ENCODE results near the gene ADAP2. TPM values are rescaled to one million over a fixed set of nuclear protein-coding genes. Genes with fewer than 3 reads are reported as not detected.

The ADAP2 gene
- total and polyA plus RNA-seq, 8 donors = 1.8 to 28.7 (median 8.0) TPM; not detected in 1

DNA sequence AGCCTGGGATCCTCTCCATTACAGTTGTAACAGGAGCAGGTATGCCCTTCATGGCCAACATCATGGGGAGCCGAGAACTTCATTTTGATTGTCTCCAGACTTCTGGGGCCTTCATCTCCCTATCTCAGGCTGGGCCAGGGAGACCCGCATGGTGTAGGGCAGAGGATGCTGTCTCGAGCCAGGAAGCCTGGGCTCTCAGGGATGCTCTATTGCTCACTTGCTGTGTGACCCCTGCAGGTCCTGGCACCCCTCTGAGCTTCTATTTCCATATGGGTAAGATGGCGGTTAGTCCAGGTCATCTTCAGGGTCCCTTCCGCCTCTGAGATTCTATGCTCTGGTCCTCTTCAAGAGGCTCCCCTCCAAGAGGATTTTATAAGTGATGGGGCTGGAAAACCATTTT lies 28.4 kb downstream of the ADAP2 start:
- H3K4me3 ChIP-seq = no peak overlapping the region
- no peak for DNase-seq
- H3K27ac ChIP-seq = peak overlapping the region in 2 of 5 donors; percentile 46 to 54
- 89 to 98% (median 91%) methylated on average over 4 to 5 of the region's 5 CpGs for WGBS, 5 donors
- H3K4me1 ChIP-seq = peaks cover 0 to 31% (median 5%) of the 10 kb centered on the region in 4 donors
- no peaks in the 10 kb centered on the region for H3K9me3 ChIP-seq
- peaks cover 0 to 2% (median 0%) of the 10 kb centered on the region in 4 donors for H3K36me3 ChIP-seq
- no peak for TF ChIP-seq EP300 (IDR thresholded peaks at IDR 0.05)
- TF ChIP-seq, protein P1, sequence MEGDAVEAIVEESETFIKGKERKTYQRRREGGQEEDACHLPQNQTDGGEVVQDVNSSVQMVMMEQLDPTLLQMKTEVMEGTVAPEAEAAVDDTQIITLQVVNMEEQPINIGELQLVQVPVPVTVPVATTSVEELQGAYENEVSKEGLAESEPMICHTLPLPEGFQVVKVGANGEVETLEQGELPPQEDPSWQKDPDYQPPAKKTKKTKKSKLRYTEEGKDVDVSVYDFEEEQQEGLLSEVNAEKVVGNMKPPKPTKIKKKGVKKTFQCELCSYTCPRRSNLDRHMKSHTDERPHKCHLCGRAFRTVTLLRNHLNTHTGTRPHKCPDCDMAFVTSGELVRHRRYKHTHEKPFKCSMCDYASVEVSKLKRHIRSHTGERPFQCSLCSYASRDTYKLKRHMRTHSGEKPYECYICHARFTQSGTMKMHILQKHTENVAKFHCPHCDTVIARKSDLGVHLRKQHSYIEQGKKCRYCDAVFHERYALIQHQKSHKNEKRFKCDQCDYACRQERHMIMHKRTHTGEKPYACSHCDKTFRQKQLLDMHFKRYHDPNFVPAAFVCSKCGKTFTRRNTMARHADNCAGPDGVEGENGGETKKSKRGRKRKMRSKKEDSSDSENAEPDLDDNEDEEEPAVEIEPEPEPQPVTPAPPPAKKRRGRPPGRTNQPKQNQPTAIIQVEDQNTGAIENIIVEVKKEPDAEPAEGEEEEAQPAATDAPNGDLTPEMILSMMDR (IDR thresholded peaks at IDR 0.05) = no peak
- no peak for TF ChIP-seq POLR2A (IDR thresholded peaks at IDR 0.05)
- no peak for TF ChIP-seq POLR2AphosphoS5 (IDR thresholded peaks at IDR 0.05)
- H3K27me3 ChIP-seq = no peaks in the 10 kb centered on the region
- intact Hi-C loops (cut with DNase I; ENCODE audit: low total_unique reads) = no loop called here

DNA sequence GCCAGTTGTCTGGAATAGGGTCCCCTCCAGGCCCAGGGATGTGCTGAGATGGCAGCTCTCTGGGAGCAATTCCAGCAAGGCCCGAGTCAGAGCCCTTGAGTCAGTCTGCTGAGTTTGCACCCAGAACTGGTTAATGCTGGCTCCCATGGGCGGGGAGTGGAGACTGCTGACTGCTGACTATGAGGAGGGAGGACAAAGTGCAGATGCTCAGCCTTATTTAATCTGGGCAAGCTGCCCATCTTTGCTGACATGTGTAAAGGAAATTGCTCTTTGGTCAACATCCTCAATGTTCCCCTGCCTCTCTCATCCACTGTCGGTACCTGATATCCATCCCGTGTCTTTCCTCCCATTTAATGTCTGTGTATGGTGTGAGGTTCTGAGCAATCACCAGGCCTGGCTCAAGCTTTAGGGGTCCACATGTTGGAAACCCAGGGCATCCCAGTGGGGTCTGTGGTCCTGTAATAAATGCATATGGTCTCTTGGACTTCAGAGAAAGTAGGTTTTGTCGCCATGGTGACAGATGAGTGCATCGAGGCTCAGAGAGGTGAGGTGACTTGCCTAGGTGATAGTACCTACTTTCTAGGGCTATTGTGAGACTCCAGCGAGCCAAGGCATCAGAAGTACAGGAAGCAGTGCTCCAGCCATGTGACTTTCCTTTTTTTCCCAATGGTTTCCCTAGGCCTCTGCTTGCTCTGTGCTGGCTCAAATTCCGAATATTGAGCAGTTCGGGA lies 29.1 kb downstream of the ADAP2 start:
- intact Hi-C loops (cut with DNase I; ENCODE audit: low total_unique reads) = no loop called here
- Histone ChIP-seq H3K27ac (peak overlapping the region in 2 of 5 donors; percentile 46 to 54), H3K4me1 (peaks cover 0 to 31% (median 5%) of the 10 kb centered on the region in 4 donors), H3K36me3 (no peaks in the 10 kb centered on the region), H3K27me3 (no peaks in the 10 kb centered on the region), H3K4me3 (no peak overlapping the region), H3K9me3 (no peaks in the 10 kb centered on the region)
- no peak for TF ChIP-seq EP300 (IDR thresholded peaks at IDR 0.05)
- no peak for TF ChIP-seq POLR2A (IDR thresholded peaks at IDR 0.05)
- TF ChIP-seq, protein P1 (IDR thresholded peaks at IDR 0.05) = no peak
- TF ChIP-seq POLR2AphosphoS5 (IDR thresholded peaks at IDR 0.05) = peak in 1 of 3 donors; percentile 54
- 58 to 74% (median 63%) methylated on average over 9 of the region's 9 CpGs for WGBS, 5 donors
- peak; percentile 60 to 93 for DNase-seq

DNA sequence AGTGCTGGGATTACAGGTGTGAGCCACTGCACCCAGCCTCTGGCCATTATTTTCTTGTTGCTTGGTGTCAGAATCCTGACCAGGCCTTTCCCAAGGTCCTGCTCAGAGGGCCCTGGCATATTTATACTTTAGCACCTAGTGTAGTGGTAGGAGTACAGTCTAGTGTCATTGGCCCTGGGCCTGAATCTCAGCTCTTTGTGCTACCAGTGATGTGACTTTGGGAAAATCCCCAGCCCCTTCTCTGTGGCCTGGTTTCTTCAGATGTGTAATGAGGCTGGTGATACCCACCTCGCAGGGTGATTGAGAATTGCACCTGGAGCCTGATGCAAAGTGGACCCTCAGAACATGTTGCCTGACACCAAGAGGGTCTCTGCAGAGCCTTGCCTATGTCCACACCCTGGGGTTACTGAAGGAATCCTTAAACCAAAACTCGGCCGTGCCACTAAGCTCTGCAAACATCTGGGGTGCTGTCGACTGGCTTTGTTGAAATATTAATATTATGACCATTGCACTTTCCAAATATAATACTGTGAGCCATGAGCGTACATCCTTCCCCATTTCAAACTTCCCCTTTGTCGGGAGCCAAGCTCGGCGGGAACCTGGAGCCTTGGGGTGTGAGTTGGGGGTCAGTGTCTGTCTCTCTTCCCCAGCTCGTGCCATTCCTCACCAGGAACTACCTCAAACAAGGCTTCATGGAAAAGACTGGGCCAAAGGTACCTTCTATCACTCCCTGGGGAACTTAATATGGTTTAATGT lies 31.1 kb downstream of the ADAP2 start:
- H3K4me1 ChIP-seq = peaks cover 0 to 42% (median 5%) of the 10 kb centered on the region in 4 donors
- no peaks in the 10 kb centered on the region for H3K36me3 ChIP-seq
- no peak for DNase-seq
- H3K27ac ChIP-seq = peak overlapping the region in 2 of 5 donors; percentile 67 to 69
- TF ChIP-seq POLR2A (IDR thresholded peaks at IDR 0.05) = no peak
- intact Hi-C loops (cut with DNase I; ENCODE audit: low total_unique reads) = no loop called here
- H3K9me3 ChIP-seq = no peaks in the 10 kb centered on the region
- H3K27me3 ChIP-seq = no peaks in the 10 kb centered on the region
- WGBS, 5 donors = 74 to 85% (median 82%) methylated on average over 9 of the region's 9 CpGs
- no peak overlapping the region for H3K4me3 ChIP-seq

DNA sequence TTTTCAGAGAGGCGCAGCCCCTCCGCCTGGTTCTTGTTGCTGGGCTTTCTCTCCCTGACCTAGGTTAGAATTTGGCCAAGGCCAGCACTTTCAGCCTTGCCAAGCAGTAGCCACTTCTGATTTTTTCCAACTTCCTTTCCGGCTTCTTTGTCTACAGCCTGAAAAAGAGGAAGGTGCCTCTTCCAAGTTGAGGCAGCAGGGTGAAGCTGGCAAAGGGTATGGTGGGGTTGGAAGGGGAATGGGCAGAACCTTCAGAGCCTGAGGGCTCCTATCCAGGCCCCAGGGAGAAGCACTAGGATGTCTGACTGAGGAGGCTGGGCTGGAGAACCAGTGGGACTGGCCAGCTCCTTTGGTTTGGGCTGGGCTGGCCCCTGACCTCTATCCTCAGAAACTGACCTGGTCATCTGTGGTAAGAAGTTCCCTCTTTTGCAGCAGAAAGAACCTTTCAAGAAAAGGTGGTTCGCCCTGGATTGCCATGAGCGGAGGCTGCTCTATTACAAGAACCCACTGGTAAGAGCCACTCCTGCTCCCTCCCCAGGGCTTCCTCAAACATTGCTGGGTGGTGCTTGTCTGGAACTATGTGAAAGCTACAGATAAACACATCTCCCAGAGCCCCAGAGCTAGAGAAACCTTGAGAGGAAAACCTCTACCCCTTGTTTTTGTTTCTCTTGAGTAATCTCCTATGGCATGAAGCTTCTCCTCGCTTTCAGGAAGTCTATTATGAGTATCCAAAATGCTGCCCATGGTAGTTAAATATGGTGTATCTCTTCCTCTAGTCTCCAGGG lies 32.5 kb downstream of the ADAP2 start:
- Histone ChIP-seq H3K36me3 (no peaks in the 10 kb centered on the region), H3K9me3 (no peaks in the 10 kb centered on the region), H3K4me1 (peaks cover 0 to 43% (median 5%) of the 10 kb centered on the region in 4 donors), H3K27me3 (no peaks in the 10 kb centered on the region), H3K4me3 (no peak overlapping the region), H3K27ac (peak overlapping the region in 2 of 5 donors; percentile 67 to 69)
- intact Hi-C loops (cut with DNase I; ENCODE audit: low total_unique reads) = no loop called here
- no peak for DNase-seq
- TF ChIP-seq EP300 (IDR thresholded peaks at IDR 0.05) (no peak), POLR2A (IDR thresholded peaks at IDR 0.05) (no peak), POLR2AphosphoS5 (IDR thresholded peaks at IDR 0.05) (no peak)
- TF ChIP-seq, protein P1 (IDR thresholded peaks at IDR 0.05) = no peak
- WGBS, 5 donors = 69 to 86% (median 81%) methylated on average over 6 of the region's 6 CpGs

All from stomach (tissue), 9 donors.